Spleen (tissue), 7 donors: Measurements from ENCODE around the gene PRKRIP1.

Experiments
- CTCF ChIP-seq, 11 experiments: fragments of 200-600 bp in 7 of 11; fragments of 450-650 bp in 4 of 11; sonication (generic) in 4 of 11; IDR thresholded peaks in 8 of 11; conservative IDR thresholded peaks in 3 of 11; 1 replicate in 7 of 11; 2 replicates in 4 of 11; pipeline versions ENCODE4 v1.4.0 to v1.8.0; 2016 to 2021; ENCODE audit warnings: antibody characterized with exemption in 11 of 11, inconsistent platforms in 4 of 11, mild to moderate bottlenecking in 1 of 11
- POLR2A ChIP-seq, 3 donors: fragments of 450-650 bp; IDR thresholded peaks; one replicate each; pipeline ENCODE4 v1.5.1; 2017; ENCODE audit warnings: antibody characterized with exemption in 3 of 3, mild to moderate bottlenecking in 1 of 3
- POLR2AphosphoS5 ChIP-seq, 3 donors: sonication (generic); formaldehyde crosslinking; IDR thresholded peaks; one replicate each; pipeline ENCODE4 v1.5.1; 2017; ENCODE audit warnings: antibody characterized with exemption in 3 of 3
- donor health status: DM: no; HTN: no; CAD: no; lungs with moderate emphysema.
- donor health status: DM: no; HTN: no; CAD: no.
- donor health status: DM: no; HTN: no; CAD: no.

GRCh38 chr7:102464577-102465280 is 68.6 kb downstream of the PRKRIP1 start, which contains the start of the genes ALKBH4 and LRWD1:
- TF ChIP-seq CTCF (IDR thresholded peaks at IDR 0.05 in 8 of 11, conservative IDR thresholded peaks at IDR 0.05 in 3 of 11) (peak in 9 of 11 experiments; percentile 9 to 69 (median 50)), POLR2AphosphoS5 (IDR thresholded peaks at IDR 0.05) (peak; percentile 92 to 93 (median 93)), POLR2A (IDR thresholded peaks at IDR 0.05) (peak in 2 of 3 donors; percentile 45 to 47)
